Stimulated activated CD4-positive, alpha-beta T cell treated with anti-CD3 and anti-CD28 coated beads, TNF-alpha, amount 100 ng/mL, for 24 hours (primary cell): ENCODE results near the gene ASXL1.
A peak's percentile ranks its signal among the peaks of the same experiment; 100 is the strongest.
"Not testable (repeated sequence)": the region's sequence is repeated elsewhere in the genome, so short reads cannot be mapped to it uniquely, and the experiment has no call there.

ENCODE experiments used
- DNase-seq, 3 experiments: peaks; one replicate each; pipeline ENCODE4 v3.0.0-alpha.2; 2020; ENCODE audit warnings: low read depth in 3 of 3

The ASXL1 gene

GRCh38 chr20:32357869-32358631 lies at the start of gene ASXL1:
Gene ASXL1 (plus strand): TSS chr20:32358331. CDS start chr20:32358776, 445 bp downstream.
- DNase-seq: peak; percentile 90 to 96 (median 92)

- DNase-seq: no peak
These were observed 45.3 kb upstream of the ASXL1 start for GRCh38 chr20:32312718-32313424.

GRCh38 chr20:32314768-32315167 lies 43.4 kb upstream of the ASXL1 start:
- no peak for DNase-seq

GRCh38 chr20:32315399-32315798 lies 42.7 kb upstream of the ASXL1 start:
- no peak for DNase-seq

- no peak for DNase-seq
These were observed 42.2 kb upstream of the ASXL1 start for GRCh38 chr20:32315891-32316290.

- DNase-seq: no peak
These were observed 41.5 kb upstream of the ASXL1 start for GRCh38 chr20:32316667-32317066.

GRCh38 chr20:32319100-32319499 lies 39.0 kb upstream of the ASXL1 start:
- DNase-seq: no peak

GRCh38 chr20:32320305-32320704 lies 37.8 kb upstream of the ASXL1 start:
- no peak for DNase-seq

GRCh38 chr20:32321390-32321789 lies 36.7 kb upstream of the ASXL1 start:
- DNase-seq: no peak

GRCh38 chr20:32322260-32322659 lies 35.9 kb upstream of the ASXL1 start:
- not testable (repeated sequence) for DNase-seq

GRCh38 chr20:32323761-32324160 lies 34.4 kb upstream of the ASXL1 start:
- not testable (repeated sequence) for DNase-seq

GRCh38 chr20:32325706-32326503 lies 32.2 kb upstream of the ASXL1 start:
- no peak for DNase-seq

GRCh38 chr20:32326504-32326845 lies 31.7 kb upstream of the ASXL1 start:
- no peak for DNase-seq

- DNase-seq: no peak
These were observed 30.9 kb upstream of the ASXL1 start for GRCh38 chr20:32327087-32327681.

GRCh38 chr20:32329817-32330554 lies 28.1 kb upstream of the ASXL1 start:
- no peak for DNase-seq

GRCh38 chr20:32330555-32330897 lies 27.6 kb upstream of the ASXL1 start:
- DNase-seq: no peak

- no peak for DNase-seq
These were observed 25.5 kb upstream of the ASXL1 start for GRCh38 chr20:32332614-32333013.

- peak in 2 of 3 experiments; percentile 35 to 57 for DNase-seq
These were observed 24.7 kb upstream of the ASXL1 start for GRCh38 chr20:32333181-32333987.

- peak in 2 of 3 experiments; percentile 27 to 50 for DNase-seq
These were observed 23.9 kb upstream of the ASXL1 start for GRCh38 chr20:32333988-32334885.
